Measurements from ENCODE around the gene SNCAIP. TPM values are rescaled to one million over a fixed set of nuclear protein-coding genes. Genes with fewer than 3 reads are reported as not detected.
A peak's percentile ranks its signal among the peaks of the same experiment; 100 is the strongest.

SNCAIP gene
- total RNA-seq, 1 experiment from 2014 or later: not detected

GRCh38 chr5:122494109-122494508 is 182.1 kb downstream of the SNCAIP start:
- H3K27me3 ChIP-seq (ENCODE audit: control insufficient read depth, insufficient read depth, low read length): no peaks in the 10 kb centered on the region
- ATAC-seq (no peak), DNase-seq (ENCODE audit: low read depth, low spot score) (no peak)
- H3K4me1 ChIP-seq (ENCODE audit: control insufficient read depth, insufficient read depth, low read length): no peaks in the 10 kb centered on the region
- no peak overlapping the region for H3K27ac ChIP-seq (ENCODE audit: low read length)
- H3K36me3 ChIP-seq (ENCODE audit: control insufficient read depth, insufficient read depth, low read length): no peaks in the 10 kb centered on the region
- POLR2A ChIA-PET: no interaction called here
- TF ChIP-seq TCF7L2 (IDR thresholded peaks at IDR 0.05; ENCODE audit: low read depth, low read length): no peak
- no peak for TF ChIP-seq SIN3A (IDR thresholded peaks at IDR 0.05; ENCODE audit: borderline replicate concordance, insufficient read depth, low read depth, low read length)
- TF ChIP-seq REST (IDR thresholded peaks at IDR 0.05; ENCODE audit: insufficient read depth in 1 of 2, low read depth in 2 of 2, low read length in 1 of 2): no peak
- TF ChIP-seq POLR2AphosphoS5 (IDR thresholded peaks at IDR 0.05; ENCODE audit: low read depth, low read length): no peak
- TF ChIP-seq CTCF (IDR thresholded peaks at IDR 0.05): no peak
- BruUV-seq (replicated peaks): no TSS peak
- in situ Hi-C loops (cut with HindIII; ENCODE audit: low pct_unique_long_range_greater_than_20kb, low sequenced_read_pairs) (no loop called here), intact Hi-C loops (cut with micrococcal nuclease; ENCODE audit: unreplicated experiment) (loop anchor here (5.0 kb wide), 1 partner anchor 297 kb away; no protein-coding TSS in a partner anchor)
- CTCF ChIA-PET: no interaction called here
- H3K4me3 ChIP-seq (ENCODE audit: low read depth in 2 of 2, low read length in 2 of 2): no peak overlapping the region
- no peaks in the 10 kb centered on the region for H3K9me3 ChIP-seq (ENCODE audit: control insufficient read depth, insufficient read depth, low read depth, low read length)

GRCh38 chr5:122498163-122498562 is 186.1 kb downstream of the SNCAIP start:
- ATAC-seq (no peak), DNase-seq (ENCODE audit: low read depth, low spot score) (no peak)
- Histone ChIP-seq H3K36me3 (ENCODE audit: control insufficient read depth, insufficient read depth, low read length) (no peaks in the 10 kb centered on the region), H3K27me3 (ENCODE audit: control insufficient read depth, insufficient read depth, low read length) (no peaks in the 10 kb centered on the region), H3K27ac (ENCODE audit: low read length) (no peak overlapping the region), H3K9me3 (ENCODE audit: control insufficient read depth, insufficient read depth, low read depth, low read length) (no peaks in the 10 kb centered on the region), H3K4me1 (ENCODE audit: control insufficient read depth, insufficient read depth, low read length) (no peaks in the 10 kb centered on the region), H3K4me3 (ENCODE audit: low read depth in 2 of 2, low read length in 2 of 2) (no peak overlapping the region)
- BruUV-seq (replicated peaks): no TSS peak
- CTCF ChIA-PET: interaction anchor here (0.7 kb wide), 1 partner anchor 302 kb away, joined by 3 read pairs; no protein-coding TSS in a partner anchor
- intact Hi-C loops (cut with micrococcal nuclease; ENCODE audit: unreplicated experiment): no loop called here
- POLR2A ChIA-PET: no interaction called here
- TF ChIP-seq SIN3A (IDR thresholded peaks at IDR 0.05; ENCODE audit: borderline replicate concordance, insufficient read depth, low read depth, low read length) (no peak), CTCF (IDR thresholded peaks at IDR 0.05) (peak; percentile 29)
- in situ Hi-C loops (cut with HindIII; ENCODE audit: low pct_unique_long_range_greater_than_20kb, low sequenced_read_pairs): no loop called here
